HEK293T (cell line): ENCODE data around the gene PALLD.
A peak's percentile ranks its signal among the peaks of the same experiment; 100 is the strongest.

Experiments used
- ARNT ChIP-seq: fragments of 450-650 bp; IDR thresholded peaks from 2 replicates; pipeline ENCODE4 v1.6.1; 2017; ENCODE audit warnings: mild to moderate bottlenecking
- CTBP1 ChIP-seq: fragments of 450-650 bp; IDR thresholded peaks from 2 replicates; pipeline ENCODE4 v1.6.1; 2016; ENCODE audit warnings: borderline replicate concordance
- SP1 ChIP-seq: fragments of 450-650 bp; IDR thresholded peaks from 2 replicates; pipeline ENCODE4 v1.6.1; 2017
- TARDBP ChIP-seq: fragments of 450-650 bp; IDR thresholded peaks from 2 replicates; pipeline ENCODE4 v1.6.1; 2016

DNA sequence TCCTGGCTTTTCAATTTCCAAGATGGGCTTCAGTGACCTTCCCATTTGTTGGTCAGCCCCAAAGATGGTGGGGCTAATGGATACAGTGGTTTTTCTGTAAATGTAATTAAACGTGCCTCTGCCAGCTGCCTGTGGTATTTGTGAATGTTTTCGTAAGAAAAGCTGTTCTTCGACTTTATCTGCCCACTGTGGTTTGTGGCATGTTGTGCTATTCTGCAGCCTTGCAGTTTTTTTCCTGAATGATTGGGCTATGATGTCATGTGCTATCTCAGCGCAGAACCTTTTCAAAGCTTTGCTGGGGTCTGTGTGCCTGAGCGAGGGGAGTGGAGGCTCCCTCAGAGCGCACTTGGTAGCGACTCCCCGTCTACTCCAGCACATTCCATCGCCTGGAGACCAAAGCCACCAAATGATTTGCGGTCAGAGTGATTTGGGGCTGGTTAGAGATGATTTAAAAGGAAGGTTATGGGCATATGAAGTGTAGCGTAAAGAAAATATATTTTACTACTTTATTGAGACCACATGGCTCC lies 137.5 kb downstream of the PALLD start:
- TF ChIP-seq CTBP1 (peak; percentile 37; the same call in 1 of the 2 replicates), SP1 (no peak), ARNT (no peak), TARDBP (no peak)
